GM18508 (cell line): Measurements from ENCODE around the gene CEP20.
A peak's percentile ranks its signal among the peaks of the same experiment; 100 is the strongest.
"Not testable (repeated sequence)": the region's sequence is repeated elsewhere in the genome, so short reads cannot be mapped to it uniquely, and the experiment has no call there.

Experiments used
- ATAC-seq: cut with Tn5 transposase; IDR thresholded peaks from one replicate; pipeline ENCODE4 v1.9.1; 2021; ENCODE audit warnings: moderate number of reproducible peaks; ENCODE audit not compliant: insufficient read depth, unreplicated experiment

CEP20 gene

GRCh38 chr16:15865742-15866141 lies 22.7 kb downstream of the CEP20 start:
- no peak for ATAC-seq

- ATAC-seq = no peak
These were observed 23.5 kb downstream of the CEP20 start for GRCh38 chr16:15864939-15865338.

GRCh38 chr16:15861996-15862395 lies 26.4 kb downstream of the CEP20 start:
- ATAC-seq = no peak

GRCh38 chr16:15858921-15859668 lies 29.3 kb downstream of the CEP20 start:
- no peak for ATAC-seq

GRCh38 chr16:15857724-15858560 lies 30.5 kb downstream of the CEP20 start:
- no peak for ATAC-seq

GRCh38 chr16:15856901-15857698 lies 31.3 kb downstream of the CEP20 start, which contains the start of gene MYH11:
Gene MYH11, minus strand, starts transcription at chr16:15857028. Its CDS starts 18,776 bp downstream, at chr16:15838252.
- no peak for ATAC-seq

- ATAC-seq = no peak
These were observed 32.2 kb downstream of the CEP20 start for GRCh38 chr16:15856182-15856581.

- ATAC-seq = peak; percentile 69
These were observed 32.7 kb downstream of the CEP20 start for GRCh38 chr16:15855704-15856003.

GRCh38 chr16:15854906-15855703 lies 33.3 kb downstream of the CEP20 start:
- no peak for ATAC-seq

GRCh38 chr16:15854061-15854460 lies 34.3 kb downstream of the CEP20 start:
- no peak for ATAC-seq

GRCh38 chr16:15853021-15853420 lies 35.4 kb downstream of the CEP20 start:
- ATAC-seq = no peak

- ATAC-seq = not testable (repeated sequence)
These were observed 37.8 kb downstream of the CEP20 start for GRCh38 chr16:15850555-15850954.

- no peak for ATAC-seq
These were observed 39.0 kb downstream of the CEP20 start for GRCh38 chr16:15849209-15849981.

GRCh38 chr16:15847611-15848175 lies 40.7 kb downstream of the CEP20 start:
- ATAC-seq = no peak

GRCh38 chr16:15846510-15846909 lies 41.9 kb downstream of the CEP20 start:
- no peak for ATAC-seq

GRCh38 chr16:15843635-15844279 lies 44.6 kb downstream of the CEP20 start:
- ATAC-seq = no peak

- not testable (repeated sequence) for ATAC-seq
These were observed 49.2 kb downstream of the CEP20 start for GRCh38 chr16:15839204-15839603.

- ATAC-seq = no peak
These were observed 50.6 kb downstream of the CEP20 start for GRCh38 chr16:15837761-15838160.
